HCT116 (cell line): ENCODE data around the gene GALC. TPM values are rescaled to one million over a fixed set of nuclear protein-coding genes. Genes with fewer than 3 reads are reported as not detected.

Source experiments
- ATAC-seq: fragments of 200-7000 bp; cut with Tn5 transposase; 2 replicates; pipeline ENCODE4 v1.9.1; 2020; ENCODE audit warnings: mild to moderate bottlenecking, moderate library complexity
- BruUV-seq: library from RNA; stranded (reverse); fragments of 400-500 nt; replicated peaks from 2 replicates; lab custom pipeline; 2021; lab: Mats Ljungman, UMichigan
- CTCF ChIA-PET: fragments of 300-600 bp; sonication (Branson Sonifier 250); formaldehyde crosslinking; loops from one replicate; lab custom pipeline; 2021; ENCODE audit warnings: antibody characterized with exemption; lab: Charles Lee
- POLR2A ChIA-PET: fragments of 300-600, 350-600 bp; sonication (Branson Sonifier 250); formaldehyde crosslinking; loops from one replicate; lab custom pipeline; 2021; ENCODE audit warnings: antibody characterized with exemption; lab: Charles Lee
- RAD21 ChIA-PET, 2 experiments: fragments of 300-600 bp; sonication (Branson Sonifier 250); formaldehyde crosslinking; loops; one replicate each; lab custom pipeline; 2023; ENCODE audit warnings: low total read pairs in 2 of 2; ENCODE audit not compliant: uncharacterized antibody in 2 of 2, unreplicated experiment in 2 of 2, low non-redundant PET in 1 of 2; lab: Charles Lee
- DNase-seq: peaks from one replicate; pipeline ENCODE4 v3.0.0-alpha.2; 2010; ENCODE audit warnings: low read depth, low spot score
- H2AFZ ChIP-seq: fragments of 200-600 bp; shearing (Covaris generic), sonication (generic); 2 replicates; pipeline ENCODE4 v1.6.1; 2017; ENCODE audit warnings: low read depth, mixed run types, mixed read lengths, antibody characterized with exemption, low read length; ENCODE audit not compliant: poor library complexity, severe bottlenecking
- H3K27ac ChIP-seq: 2 replicates; pipeline ENCODE4 v1.5.1; 2012; ENCODE audit warnings: low read depth, low read length
- H3K27me3 ChIP-seq: fragments of 200-600 bp; sonication (generic); 2 replicates; pipeline ENCODE4 v1.6.1; 2016; ENCODE audit warnings: mixed run types, low read length, mixed read lengths; ENCODE audit not compliant: insufficient read depth
- H3K36me3 ChIP-seq, 2 experiments: fragments of 200-500 bp in 1 of 2; fragments of 200-600 bp in 1 of 2; sonication (Bioruptor generic) in 1 of 2; sonication (generic) in 1 of 2; 2 replicates each; pipeline versions ENCODE4 v1.5.1 to v1.6.1; 2014 to 2016; ENCODE audit warnings: low read length in 2 of 2, inconsistent platforms in 1 of 2, mixed read lengths in 1 of 2, mixed run types in 1 of 2; ENCODE audit not compliant: insufficient read depth in 2 of 2, control insufficient read depth in 1 of 2
- H3K4me1 ChIP-seq, 2 experiments: fragments of 200-600 bp in 1 of 2; sonication (generic) in 1 of 2; 2 replicates each; pipeline versions ENCODE4 v1.5.1 to v1.6.1; 2012 to 2017; ENCODE audit warnings: low read length in 2 of 2, inconsistent platforms in 1 of 2, mild to moderate bottlenecking in 1 of 2, mixed read lengths in 1 of 2, mixed run types in 1 of 2, moderate library complexity in 1 of 2; ENCODE audit not compliant: insufficient read depth in 2 of 2, control insufficient read depth in 1 of 2
- H3K4me2 ChIP-seq: fragments of 200-600 bp; sonication (generic); 2 replicates; pipeline ENCODE4 v1.6.1; 2017; ENCODE audit warnings: mixed run types, low read length, mixed read lengths
- H3K4me3 ChIP-seq, 2 experiments: fragments of 200-600 bp in 1 of 2; sonication (generic) in 1 of 2; replicated peaks in 1 of 2; 2 replicates each; pipeline ENCODE4 v1.5.1; 2011 to 2016; ENCODE audit warnings: low read length in 2 of 2, control low read depth in 1 of 2, low read depth in 1 of 2, mild to moderate bottlenecking in 1 of 2, mixed read lengths in 1 of 2, mixed run types in 1 of 2
- H3K79me2 ChIP-seq: fragments of 200-600 bp; sonication (generic); 2 replicates; pipeline ENCODE4 v1.6.1; 2017; ENCODE audit warnings: mild to moderate bottlenecking, mixed run types, low read length, moderate library complexity, mixed read lengths; ENCODE audit not compliant: insufficient read depth
- H3K9ac ChIP-seq: fragments of 200-600 bp; sonication (generic); 2 replicates; pipeline ENCODE4 v1.6.1; 2016; ENCODE audit warnings: low read length, mixed read lengths
- H3K9me2 ChIP-seq: fragments of 200-600 bp; sonication (generic), shearing (Covaris generic); 2 replicates; pipeline ENCODE4 v1.6.1; 2017; ENCODE audit warnings: mixed run types, mild to moderate bottlenecking, moderate library complexity; ENCODE audit not compliant: insufficient read depth
- H3K9me3 ChIP-seq, 2 experiments: fragments of 200-500 bp in 1 of 2; fragments of 200-600 bp in 1 of 2; sonication (Bioruptor generic) in 1 of 2; sonication (generic) in 1 of 2; 2 replicates each; pipeline ENCODE4 v1.6.1; 2014 to 2017; ENCODE audit warnings: low read length in 2 of 2, mixed read lengths in 2 of 2, inconsistent platforms in 1 of 2, low read depth in 1 of 2, mild to moderate bottlenecking in 1 of 2, mixed run types in 1 of 2, moderate library complexity in 1 of 2; ENCODE audit not compliant: control insufficient read depth in 1 of 2, insufficient read depth in 1 of 2
- H4K20me1 ChIP-seq: fragments of 200-600 bp; sonication (generic), shearing (Covaris generic); 2 replicates; pipeline ENCODE4 v1.6.1; 2017; ENCODE audit warnings: mixed run types, mild to moderate bottlenecking, moderate library complexity; ENCODE audit not compliant: insufficient read depth
- ELF1 ChIP-seq: IDR thresholded peaks from 2 replicates; pipeline ENCODE4 v1.6.1; 2012; ENCODE audit warnings: low read depth, borderline replicate concordance
- EZH2phosphoT487 ChIP-seq: fragments of 200-600 bp; IDR thresholded peaks from 2 replicates; pipeline ENCODE4 v1.6.1; 2018; ENCODE audit warnings: antibody characterized with exemption, borderline replicate concordance
- FOSL1 ChIP-seq: IDR thresholded peaks from 2 replicates; pipeline ENCODE4 v1.6.1; 2012; ENCODE audit warnings: low read depth
- JUND ChIP-seq: IDR thresholded peaks from 2 replicates; pipeline ENCODE4 v1.6.1; 2012
- POLR2A ChIP-seq: IDR thresholded peaks from 2 replicates; pipeline ENCODE4 v1.7.0; 2011; ENCODE audit warnings: borderline replicate concordance; ENCODE audit not compliant: insufficient read depth, insufficient read length; ENCODE audit errors: extremely low read depth
- POLR2AphosphoS5 ChIP-seq: IDR thresholded peaks from 2 replicates; pipeline ENCODE4 v1.6.1; 2011; ENCODE audit warnings: mild to moderate bottlenecking, low read depth, low read length, moderate library complexity
- SIN3A ChIP-seq: IDR thresholded peaks from 2 replicates; pipeline ENCODE4 v1.6.1; 2012; ENCODE audit warnings: low read depth
- YY1 ChIP-seq: IDR thresholded peaks from 2 replicates; pipeline ENCODE4 v1.6.1; 2011; ENCODE audit warnings: low read length, low read depth, moderate library complexity, mild to moderate bottlenecking; ENCODE audit not compliant: insufficient replicate concordance; ENCODE audit errors: extremely low read depth
- ZFX ChIP-seq: fragments of 450-650 bp; IDR thresholded peaks from 2 replicates; pipeline ENCODE4 v1.6.1; 2017
- intact Hi-C: fragments of 100-400 bp; cut with micrococcal nuclease; formaldehyde crosslinking; loops from 2 replicates; pipeline ENCODE4 v1.10.0; 2022
- total RNA-seq: library from RNA; stranded (reverse); gene quantifications from one replicate; pipeline ENCODE4 v1.2.1, GENCODE V29; 2021; ENCODE audit not compliant: unreplicated experiment
- TF ChIP-seq, protein P1 (sequence below): IDR thresholded peaks from 2 replicates; pipeline ENCODE4 v1.6.1; 2012
- TF ChIP-seq, protein P2 (sequence below): IDR thresholded peaks from 2 replicates; pipeline ENCODE4 v1.6.1; 2012; ENCODE audit warnings: low read depth

The GALC gene
- total RNA-seq, 1 experiment from 2014 or later = 0.59 TPM

DNA sequence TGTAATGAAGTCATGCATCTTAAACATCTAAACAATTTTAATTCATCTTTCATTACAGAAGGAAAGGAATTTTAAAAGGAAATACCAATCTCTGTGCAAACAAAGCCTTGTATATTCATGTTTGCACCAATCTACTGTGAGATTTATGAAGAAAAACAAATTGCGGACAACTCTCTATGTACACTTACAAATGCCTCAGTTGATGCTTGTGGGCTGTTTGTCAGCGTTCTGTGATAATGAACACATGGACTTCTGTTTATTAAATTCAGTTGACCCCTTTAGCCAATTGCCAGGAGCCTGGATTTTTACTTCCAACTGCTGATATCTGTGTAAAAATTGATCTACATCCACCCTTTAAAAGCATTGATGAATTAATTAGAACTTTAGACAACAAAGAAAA is 17.3 kb upstream of the GALC start:
- Histone ChIP-seq H3K9ac (no peak overlapping the region), H3K9me3 (no peaks in the 10 kb centered on the region), H3K9me2 (no peaks in the 10 kb centered on the region), H3K27me3 (no peaks in the 10 kb centered on the region), H2AFZ (no peak overlapping the region), H4K20me1 (no peaks in the 10 kb centered on the region), H3K27ac (no peak overlapping the region), H3K4me2 (no peak overlapping the region), H3K79me2 (no peaks in the 10 kb centered on the region), H3K36me3 (no peaks in the 10 kb centered on the region), H3K4me1 (no peaks in the 10 kb centered on the region), H3K4me3 (no peak overlapping the region)
- CTCF ChIA-PET = no interaction called here
- POLR2A ChIA-PET = no interaction called here
- RAD21 ChIA-PET = no interaction called here
- DNase-seq (no peak), ATAC-seq (no peak)
- TF ChIP-seq YY1 = no peak
- TF ChIP-seq, protein P1, sequence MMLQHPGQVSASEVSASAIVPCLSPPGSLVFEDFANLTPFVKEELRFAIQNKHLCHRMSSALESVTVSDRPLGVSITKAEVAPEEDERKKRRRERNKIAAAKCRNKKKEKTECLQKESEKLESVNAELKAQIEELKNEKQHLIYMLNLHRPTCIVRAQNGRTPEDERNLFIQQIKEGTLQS = no peak
- no peak for TF ChIP-seq POLR2AphosphoS5
- TF ChIP-seq EZH2phosphoT487 = no peak
- TF ChIP-seq, protein P2, sequence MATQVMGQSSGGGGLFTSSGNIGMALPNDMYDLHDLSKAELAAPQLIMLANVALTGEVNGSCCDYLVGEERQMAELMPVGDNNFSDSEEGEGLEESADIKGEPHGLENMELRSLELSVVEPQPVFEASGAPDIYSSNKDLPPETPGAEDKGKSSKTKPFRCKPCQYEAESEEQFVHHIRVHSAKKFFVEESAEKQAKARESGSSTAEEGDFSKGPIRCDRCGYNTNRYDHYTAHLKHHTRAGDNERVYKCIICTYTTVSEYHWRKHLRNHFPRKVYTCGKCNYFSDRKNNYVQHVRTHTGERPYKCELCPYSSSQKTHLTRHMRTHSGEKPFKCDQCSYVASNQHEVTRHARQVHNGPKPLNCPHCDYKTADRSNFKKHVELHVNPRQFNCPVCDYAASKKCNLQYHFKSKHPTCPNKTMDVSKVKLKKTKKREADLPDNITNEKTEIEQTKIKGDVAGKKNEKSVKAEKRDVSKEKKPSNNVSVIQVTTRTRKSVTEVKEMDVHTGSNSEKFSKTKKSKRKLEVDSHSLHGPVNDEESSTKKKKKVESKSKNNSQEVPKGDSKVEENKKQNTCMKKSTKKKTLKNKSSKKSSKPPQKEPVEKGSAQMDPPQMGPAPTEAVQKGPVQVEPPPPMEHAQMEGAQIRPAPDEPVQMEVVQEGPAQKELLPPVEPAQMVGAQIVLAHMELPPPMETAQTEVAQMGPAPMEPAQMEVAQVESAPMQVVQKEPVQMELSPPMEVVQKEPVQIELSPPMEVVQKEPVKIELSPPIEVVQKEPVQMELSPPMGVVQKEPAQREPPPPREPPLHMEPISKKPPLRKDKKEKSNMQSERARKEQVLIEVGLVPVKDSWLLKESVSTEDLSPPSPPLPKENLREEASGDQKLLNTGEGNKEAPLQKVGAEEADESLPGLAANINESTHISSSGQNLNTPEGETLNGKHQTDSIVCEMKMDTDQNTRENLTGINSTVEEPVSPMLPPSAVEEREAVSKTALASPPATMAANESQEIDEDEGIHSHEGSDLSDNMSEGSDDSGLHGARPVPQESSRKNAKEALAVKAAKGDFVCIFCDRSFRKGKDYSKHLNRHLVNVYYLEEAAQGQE = no peak
- TF ChIP-seq JUND = no peak
- TF ChIP-seq ELF1 = no peak
- BruUV-seq = no TSS peak
- intact Hi-C loops = loop anchor here (10.0 kb wide), 1 partner anchor 424 kb away; no protein-coding TSS in a partner anchor

DNA sequence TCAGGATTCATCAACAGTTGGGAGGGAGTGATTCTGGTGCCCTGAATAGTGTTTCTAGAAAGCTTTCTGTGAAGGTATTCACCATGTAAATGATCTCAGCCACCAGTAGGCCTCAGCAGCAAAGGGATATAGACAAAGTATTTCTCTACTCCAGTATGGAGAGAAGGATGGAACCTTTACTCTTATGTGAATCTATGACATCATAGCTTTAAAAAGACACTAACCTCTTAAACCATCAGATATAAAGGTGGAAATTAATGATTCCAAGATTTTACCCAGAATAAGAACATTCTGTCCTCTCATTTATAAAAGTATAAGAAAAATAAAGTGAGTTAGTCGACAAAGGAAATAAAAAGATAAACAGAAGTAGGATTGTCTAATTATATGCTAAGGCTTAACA is 16.5 kb upstream of the GALC start:
- CTCF ChIA-PET = no interaction called here

More for the DNA sequence above, 16.5 kb upstream of the GALC start:
- H3K4me2 ChIP-seq = no peak overlapping the region
- H3K79me2 ChIP-seq = no peaks in the 10 kb centered on the region
- no TSS peak for BruUV-seq
- H3K4me1 ChIP-seq = no peaks in the 10 kb centered on the region
- no peak for DNase-seq
- no peak overlapping the region for H3K9ac ChIP-seq
- no peaks in the 10 kb centered on the region for H3K36me3 ChIP-seq
- intact Hi-C loops = no loop called here
- H3K9me3 ChIP-seq = no peaks in the 10 kb centered on the region
- no peak for TF ChIP-seq SIN3A
- TF ChIP-seq, protein P1 = no peak
- no peak for TF ChIP-seq EZH2phosphoT487
- TF ChIP-seq FOSL1 = no peak
- no peak for TF ChIP-seq POLR2A
- no peak for TF ChIP-seq ZFX
- no peak overlapping the region for H2AFZ ChIP-seq
- no peak for ATAC-seq
- H4K20me1 ChIP-seq = no peaks in the 10 kb centered on the region
- H3K27ac ChIP-seq = no peak overlapping the region
- no peaks in the 10 kb centered on the region for H3K27me3 ChIP-seq
- ChIA-PET RAD21 (no interaction called here), POLR2A (no interaction called here)
- H3K9me2 ChIP-seq = no peaks in the 10 kb centered on the region
- H3K4me3 ChIP-seq = no peak overlapping the region
